C4-2B (cell line): ENCODE data around the gene TSPAN32.

Experiments used
- ZFX ChIP-seq: fragments of 450-650 bp; IDR thresholded peaks from 2 replicates; pipeline ENCODE4 v1.6.1; 2017
- TF ChIP-seq, protein P1 (sequence below): fragments of 450-650 bp; conservative IDR thresholded peaks from 2 replicates; pipeline ENCODE4 v1.5.1; 2017; ENCODE audit warnings: mild to moderate bottlenecking

DNA sequence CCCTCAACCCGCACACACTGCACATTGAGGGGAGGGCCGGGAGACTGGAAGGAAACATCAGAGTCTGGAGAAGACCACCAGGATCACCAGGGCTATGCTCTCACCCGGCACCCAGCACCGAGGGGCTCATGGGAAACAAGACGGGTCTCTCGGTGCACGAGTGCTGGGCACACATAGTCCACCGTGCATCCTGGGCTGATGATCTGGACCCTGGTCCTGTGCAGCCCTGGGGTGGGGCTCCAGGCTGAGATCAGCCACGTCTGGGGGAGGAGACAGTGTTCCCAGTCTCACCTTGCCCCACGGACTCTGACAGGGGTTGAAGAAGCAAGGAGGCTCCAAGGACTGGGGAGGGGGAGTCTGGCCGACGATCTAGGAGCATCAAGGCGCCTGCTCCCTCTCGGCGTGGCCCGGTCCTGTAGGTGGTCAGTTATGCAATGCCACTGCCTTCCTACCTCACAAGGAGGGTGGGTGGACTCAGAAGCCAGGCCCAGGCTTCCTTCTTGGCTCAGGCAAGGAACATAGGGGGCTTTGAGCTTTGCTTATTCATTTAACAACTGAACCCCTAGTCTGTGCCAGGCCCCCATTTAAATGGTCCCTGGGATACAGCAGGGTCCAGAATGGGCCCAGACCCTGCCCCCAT lies 63.9 kb downstream of the TSPAN32 start:
- TF ChIP-seq, protein P1, sequence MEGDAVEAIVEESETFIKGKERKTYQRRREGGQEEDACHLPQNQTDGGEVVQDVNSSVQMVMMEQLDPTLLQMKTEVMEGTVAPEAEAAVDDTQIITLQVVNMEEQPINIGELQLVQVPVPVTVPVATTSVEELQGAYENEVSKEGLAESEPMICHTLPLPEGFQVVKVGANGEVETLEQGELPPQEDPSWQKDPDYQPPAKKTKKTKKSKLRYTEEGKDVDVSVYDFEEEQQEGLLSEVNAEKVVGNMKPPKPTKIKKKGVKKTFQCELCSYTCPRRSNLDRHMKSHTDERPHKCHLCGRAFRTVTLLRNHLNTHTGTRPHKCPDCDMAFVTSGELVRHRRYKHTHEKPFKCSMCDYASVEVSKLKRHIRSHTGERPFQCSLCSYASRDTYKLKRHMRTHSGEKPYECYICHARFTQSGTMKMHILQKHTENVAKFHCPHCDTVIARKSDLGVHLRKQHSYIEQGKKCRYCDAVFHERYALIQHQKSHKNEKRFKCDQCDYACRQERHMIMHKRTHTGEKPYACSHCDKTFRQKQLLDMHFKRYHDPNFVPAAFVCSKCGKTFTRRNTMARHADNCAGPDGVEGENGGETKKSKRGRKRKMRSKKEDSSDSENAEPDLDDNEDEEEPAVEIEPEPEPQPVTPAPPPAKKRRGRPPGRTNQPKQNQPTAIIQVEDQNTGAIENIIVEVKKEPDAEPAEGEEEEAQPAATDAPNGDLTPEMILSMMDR: no peak
- no peak for TF ChIP-seq ZFX
